Smooth muscle cell (in vitro differentiated cells): Measurements from ENCODE around the gene SCIN. TPM values are rescaled to one million over a fixed set of nuclear protein-coding genes. Genes with fewer than 3 reads are reported as not detected.

Experiments used
- DNase-seq: peaks from one replicate; lab custom pipeline; 2025; ENCODE audit not compliant: unreplicated experiment; lab: John Stamatoyannopoulos, UW
- H2AFZ ChIP-seq: fragments of 200-600 bp; sonication (generic); 2 replicates; pipeline ENCODE4 v1.6.0; 2016; ENCODE audit warnings: antibody characterized with exemption, low read depth, mild to moderate bottlenecking
- H3F3A ChIP-seq: fragments of 200-600 bp; sonication (generic); 2 replicates; pipeline ENCODE4 v1.6.0; 2017; ENCODE audit warnings: antibody characterized with exemption, low read depth
- H3K27ac ChIP-seq: fragments of 200-600 bp; sonication (generic); 2 replicates; pipeline ENCODE4 v1.5.1; 2016; ENCODE audit warnings: low read depth, mild to moderate bottlenecking
- H3K27me3 ChIP-seq: fragments of 200-600 bp; sonication (generic); 2 replicates; pipeline ENCODE4 v1.6.1; 2016; ENCODE audit warnings: low read depth, mild to moderate bottlenecking
- H3K36me3 ChIP-seq: fragments of 200-600 bp; sonication (generic); 2 replicates; pipeline ENCODE4 v1.5.1; 2016; ENCODE audit warnings: low read depth
- H3K4me1 ChIP-seq: fragments of 200-600 bp; sonication (generic); 2 replicates; pipeline ENCODE4 v1.5.1; 2016; ENCODE audit warnings: low read depth
- H3K4me2 ChIP-seq: fragments of 200-600 bp; sonication (generic); 2 replicates; pipeline ENCODE4 v1.6.0; 2016; ENCODE audit warnings: mild to moderate bottlenecking
- H3K4me3 ChIP-seq: fragments of 200-600 bp; sonication (generic); 2 replicates; pipeline ENCODE4 v1.5.1; 2016; ENCODE audit warnings: mild to moderate bottlenecking
- H3K79me2 ChIP-seq: fragments of 200-600 bp; sonication (generic); 2 replicates; pipeline ENCODE4 v1.6.0; 2016; ENCODE audit warnings: low read depth, mild to moderate bottlenecking
- H3K9ac ChIP-seq: fragments of 200-600 bp; sonication (generic); 2 replicates; pipeline ENCODE4 v1.6.0; 2016; ENCODE audit warnings: low read depth
- H3K9me3 ChIP-seq: fragments of 200-600 bp; sonication (generic); replicated peaks from 2 replicates; pipeline ENCODE4 v1.5.1; 2016; ENCODE audit warnings: low read depth
- H4K20me1 ChIP-seq: fragments of 200-600 bp; sonication (generic); 2 replicates; pipeline ENCODE4 v1.6.0; 2016; ENCODE audit warnings: low read depth
- WGBS: methylation state at CpG from one replicate; pipeline ENCODE4 v1.1.7; 2016; ENCODE audit warnings: low lambda C conversion rate; 5-methylcytosine and 5-hydroxymethylcytosine counted together
- polyA plus RNA-seq: library from polyadenylated mRNA; unstranded; fragments of >200 nt; fragmentation: Nextera tagmentation; extraction: Ambion mirVana; gene quantifications from 2 replicates; pipeline ENCODE4 v1.2.1, GENCODE V29; 2016
- total RNA-seq: library from RNA; depleted of rRNA; stranded (reverse); fragments of >200 nt; gene quantifications from 2 replicates; pipeline ENCODE4 v1.2.3, GENCODE V29; 2014
- TF ChIP-seq, protein P1 (sequence below): fragments of 200-600 bp; sonication (generic); IDR thresholded peaks from 2 replicates; pipeline ENCODE4 v1.5.1; 2017; ENCODE audit warnings: borderline replicate concordance, mild to moderate bottlenecking, antibody characterized with exemption; ENCODE audit not compliant: insufficient read depth, poor library complexity, severe bottlenecking

SCIN gene
- total and polyA plus RNA-seq, 2 experiments from 2014 or later = 0.31 TPM

DNA sequence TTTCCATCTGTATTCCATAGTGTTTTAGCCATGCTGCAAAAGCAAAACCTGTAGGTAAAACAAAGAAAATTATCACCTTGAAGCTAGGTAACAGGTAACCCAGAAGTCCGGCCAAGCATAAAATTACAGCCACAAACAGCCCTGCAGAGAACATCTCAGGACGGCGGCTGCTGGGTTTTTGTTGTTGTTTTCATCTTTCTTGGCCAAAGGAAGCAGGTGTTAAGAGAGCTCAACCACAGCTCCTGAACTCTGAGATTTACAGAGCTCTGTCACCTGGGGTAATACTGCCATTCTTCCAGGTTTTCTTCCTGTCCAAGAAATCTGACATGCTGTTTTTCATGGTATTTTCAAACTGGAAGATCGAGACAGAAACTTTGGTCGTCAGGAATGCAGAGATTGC is 847 bp upstream of the SCIN start:
- H3K36me3 ChIP-seq = no peaks in the 10 kb centered on the region
- TF ChIP-seq, protein P1, sequence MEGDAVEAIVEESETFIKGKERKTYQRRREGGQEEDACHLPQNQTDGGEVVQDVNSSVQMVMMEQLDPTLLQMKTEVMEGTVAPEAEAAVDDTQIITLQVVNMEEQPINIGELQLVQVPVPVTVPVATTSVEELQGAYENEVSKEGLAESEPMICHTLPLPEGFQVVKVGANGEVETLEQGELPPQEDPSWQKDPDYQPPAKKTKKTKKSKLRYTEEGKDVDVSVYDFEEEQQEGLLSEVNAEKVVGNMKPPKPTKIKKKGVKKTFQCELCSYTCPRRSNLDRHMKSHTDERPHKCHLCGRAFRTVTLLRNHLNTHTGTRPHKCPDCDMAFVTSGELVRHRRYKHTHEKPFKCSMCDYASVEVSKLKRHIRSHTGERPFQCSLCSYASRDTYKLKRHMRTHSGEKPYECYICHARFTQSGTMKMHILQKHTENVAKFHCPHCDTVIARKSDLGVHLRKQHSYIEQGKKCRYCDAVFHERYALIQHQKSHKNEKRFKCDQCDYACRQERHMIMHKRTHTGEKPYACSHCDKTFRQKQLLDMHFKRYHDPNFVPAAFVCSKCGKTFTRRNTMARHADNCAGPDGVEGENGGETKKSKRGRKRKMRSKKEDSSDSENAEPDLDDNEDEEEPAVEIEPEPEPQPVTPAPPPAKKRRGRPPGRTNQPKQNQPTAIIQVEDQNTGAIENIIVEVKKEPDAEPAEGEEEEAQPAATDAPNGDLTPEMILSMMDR = no peak
- H2AFZ ChIP-seq = no peak overlapping the region
- H3K27me3 ChIP-seq = peaks cover 61% of the 10 kb centered on the region
- H3K9me3 ChIP-seq = no peaks in the 10 kb centered on the region
- H3K9ac ChIP-seq = no peak overlapping the region
- no peaks in the 10 kb centered on the region for H4K20me1 ChIP-seq
- no peak overlapping the region for H3K27ac ChIP-seq
- no peak overlapping the region for H3K4me3 ChIP-seq
- H3F3A ChIP-seq = no peaks in the 10 kb centered on the region
- DNase-seq = no peak
- peaks cover 4% of the 10 kb centered on the region for H3K4me1 ChIP-seq
- H3K79me2 ChIP-seq = no peaks in the 10 kb centered on the region
- H3K4me2 ChIP-seq = peak overlapping the region; percentile 88
- 60% methylated on average over 5 of the region's 5 CpGs for WGBS

DNA sequence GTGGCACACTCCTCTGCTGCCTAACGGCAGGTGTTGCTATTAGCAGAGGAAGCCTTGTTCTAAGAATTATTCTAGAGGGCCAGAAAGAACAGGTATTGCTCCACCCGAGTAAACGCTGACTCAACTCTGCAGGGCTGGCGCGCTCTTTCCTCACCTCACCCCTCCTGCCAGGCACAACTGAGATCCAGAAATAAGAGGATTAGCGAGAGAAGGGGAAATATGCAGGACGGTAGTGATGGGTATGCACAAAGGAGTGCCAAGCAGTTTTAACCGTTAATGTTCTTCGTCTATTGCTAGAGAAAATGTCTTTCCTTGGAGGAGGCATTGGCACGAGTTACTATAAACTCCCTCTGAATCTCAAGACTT is 369 bp upstream of the SCIN start:
- Histone ChIP-seq H2AFZ (peak overlapping the region; percentile 84), H3K4me2 (peak overlapping the region; percentile 88), H3K27ac (no peak overlapping the region), H3K9me3 (no peaks in the 10 kb centered on the region), H3K36me3 (no peaks in the 10 kb centered on the region), H4K20me1 (no peaks in the 10 kb centered on the region), H3F3A (no peaks in the 10 kb centered on the region), H3K9ac (no peak overlapping the region), H3K4me1 (peaks cover 4% of the 10 kb centered on the region), H3K4me3 (peak overlapping the region; percentile 53), H3K27me3 (peaks cover 61% of the 10 kb centered on the region), H3K79me2 (no peaks in the 10 kb centered on the region)
- TF ChIP-seq, protein P1 = no peak
- no peak for DNase-seq
- 14% methylated on average over 10 of the region's 10 CpGs for whole genome bisulfite sequencing

DNA sequence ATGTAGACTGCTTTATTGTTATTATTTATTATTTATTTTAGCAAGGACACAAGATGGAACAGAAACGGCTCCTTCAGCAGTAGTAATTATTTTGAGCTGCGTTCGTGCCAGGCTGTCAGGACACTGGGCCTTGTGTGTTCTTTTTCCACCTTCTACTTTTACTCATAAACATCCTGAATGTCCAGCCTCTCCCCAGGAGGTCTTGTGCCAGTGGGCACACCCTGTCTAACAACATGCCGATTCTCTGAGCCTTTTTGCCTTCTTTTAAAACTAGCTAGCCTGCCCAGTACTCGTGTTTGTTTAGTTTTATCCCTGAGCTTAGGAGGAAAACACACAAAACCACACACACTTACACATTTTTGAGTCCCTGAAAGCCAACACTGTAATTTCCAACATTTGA is 1.2 kb downstream of the SCIN start:
- Histone ChIP-seq H4K20me1 (no peaks in the 10 kb centered on the region), H3K79me2 (no peaks in the 10 kb centered on the region), H3F3A (no peaks in the 10 kb centered on the region), H3K9me3 (no peaks in the 10 kb centered on the region), H3K36me3 (no peaks in the 10 kb centered on the region), H3K4me1 (peaks cover 4% of the 10 kb centered on the region), H3K4me2 (no peak overlapping the region), H2AFZ (no peak overlapping the region), H3K27me3 (peaks cover 61% of the 10 kb centered on the region), H3K4me3 (peak overlapping the region; percentile 53), H3K27ac (no peak overlapping the region), H3K9ac (no peak overlapping the region)
- no peak for DNase-seq
- 81% methylated on average over 5 of the region's 5 CpGs for WGBS
- TF ChIP-seq, protein P1 = no peak

DNA sequence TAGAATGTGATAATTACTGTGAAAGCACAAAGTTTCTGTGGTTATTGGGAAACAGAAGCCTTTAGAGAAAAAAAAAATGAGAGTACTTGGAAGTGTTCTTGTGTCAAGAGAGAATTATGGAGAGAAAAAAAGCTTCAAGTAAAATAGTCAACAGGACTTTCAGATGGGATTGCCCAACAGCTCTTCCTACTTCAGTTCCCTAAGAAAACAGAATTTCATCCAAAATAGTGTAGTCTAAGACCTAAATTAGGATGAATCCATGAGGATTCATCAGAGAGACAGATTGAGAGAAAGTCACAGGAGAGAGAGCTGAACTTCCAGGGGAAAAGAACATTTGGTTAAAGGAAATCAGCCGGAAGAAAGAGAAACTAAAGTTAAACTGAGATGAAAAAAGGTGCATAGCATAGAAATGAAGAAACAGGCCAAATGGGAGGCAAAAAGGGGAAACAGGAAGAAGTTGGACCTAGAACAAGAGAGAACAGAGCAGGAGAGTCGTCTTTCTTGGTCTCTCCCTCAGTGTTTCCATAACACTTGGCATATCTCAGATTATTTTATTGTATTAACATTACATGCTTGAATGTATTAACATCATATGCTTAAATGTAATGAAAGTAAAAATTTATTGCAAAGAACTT is 2.5 kb downstream of the SCIN start:
- DNase-seq = no peak
- H4K20me1 ChIP-seq = no peaks in the 10 kb centered on the region
- H3K4me3 ChIP-seq = no peak overlapping the region
- no peaks in the 10 kb centered on the region for H3K36me3 ChIP-seq
- H3F3A ChIP-seq = no peaks in the 10 kb centered on the region
- no peak overlapping the region for H3K27ac ChIP-seq
- TF ChIP-seq, protein P1 = no peak
- peaks cover 4% of the 10 kb centered on the region for H3K4me1 ChIP-seq
- WGBS = 69% methylated on average over 2 of the region's 2 CpGs
- no peak overlapping the region for H2AFZ ChIP-seq
- no peak overlapping the region for H3K9ac ChIP-seq
- H3K4me2 ChIP-seq = no peak overlapping the region
- H3K79me2 ChIP-seq = no peaks in the 10 kb centered on the region
- H3K27me3 ChIP-seq = peaks cover 55% of the 10 kb centered on the region
- H3K9me3 ChIP-seq = no peaks in the 10 kb centered on the region
